ENCODE measurements around the gene SNX14.
A peak's percentile ranks its signal among the peaks of the same experiment; 100 is the strongest.

The SNX14 gene

GRCh38 chr6:85496856-85497255, 96.8 kb downstream of the SNX14 start:
- no peak for DNase-seq

- no peak for DNase-seq
These were observed 97.6 kb downstream of the SNX14 start for GRCh38 chr6:85496009-85496579.

GRCh38 chr6:85494547-85495536, 98.8 kb downstream of the SNX14 start:
- DNase-seq = no peak

- DNase-seq = no peak
These were observed 100.3 kb downstream of the SNX14 start for GRCh38 chr6:85493389-85493788.

- DNase-seq = no peak
These were observed 103.0 kb downstream of the SNX14 start for GRCh38 chr6:85490516-85491248.

- DNase-seq = no peak
These were observed 108.7 kb downstream of the SNX14 start for GRCh38 chr6:85484948-85485347.

- no peak for DNase-seq
These were observed 109.8 kb downstream of the SNX14 start for GRCh38 chr6:85483846-85484245.

- peak; percentile 98 for DNase-seq
These were observed 110.6 kb downstream of the SNX14 start for GRCh38 chr6:85482905-85483700.

GRCh38 chr6:85482206-85482904, 111.3 kb downstream of the SNX14 start:
- DNase-seq = no peak

GRCh38 chr6:85479208-85479607, 114.5 kb downstream of the SNX14 start:
- no peak for DNase-seq

- DNase-seq = no peak
These were observed 117.1 kb downstream of the SNX14 start for GRCh38 chr6:85476532-85476931.

- no peak for DNase-seq
These were observed 119.9 kb downstream of the SNX14 start for GRCh38 chr6:85473748-85474147.

- DNase-seq = no peak
These were observed 120.9 kb downstream of the SNX14 start for GRCh38 chr6:85472744-85473143.

GRCh38 chr6:85470023-85470410, 123.6 kb downstream of the SNX14 start:
- no peak for DNase-seq

GRCh38 chr6:85469276-85470022, 124.2 kb downstream of the SNX14 start:
- DNase-seq = no peak

- no peak for DNase-seq
These were observed 125.3 kb downstream of the SNX14 start for GRCh38 chr6:85468326-85468725.

- DNase-seq = no peak
These were observed 127.9 kb downstream of the SNX14 start for GRCh38 chr6:85465762-85466161.

- DNase-seq = no peak
These were observed 128.9 kb downstream of the SNX14 start for GRCh38 chr6:85464722-85465150.

- DNase-seq = peak; percentile 67
These were observed 129.4 kb downstream of the SNX14 start for GRCh38 chr6:85464260-85464644.

GRCh38 chr6:85463621-85464259, 129.9 kb downstream of the SNX14 start:
- no peak for DNase-seq

GRCh38 chr6:85462673-85463072, 131.0 kb downstream of the SNX14 start:
- no peak for DNase-seq

Data from activated CD8-positive, alpha-beta memory T cell treated with anti-CD3 and anti-CD28 coated beads, Interleukin-2, amount 50 U/mL, for 48 hours (primary cell).